GM12878 (cell line): ENCODE measurements around the gene LYPD8. TPM values are rescaled to one million over a fixed set of nuclear protein-coding genes. Genes with fewer than 3 reads are reported as not detected.
A peak's percentile ranks its signal among the peaks of the same experiment; 100 is the strongest.

ENCODE experiments used
- ATAC-seq: fragments of 200-7000 bp; cut with Tn5 transposase; 3 replicates; pipeline ENCODE4 v1.9.1; 2020; ENCODE audit warnings: mild to moderate bottlenecking, moderate library complexity
- BruUV-seq: library from RNA; stranded (reverse); fragments of 400-500 nt; replicated peaks from 2 replicates; lab custom pipeline; 2021; lab: Mats Ljungman, UMichigan
- CTCF ChIA-PET: fragments of 300-600 bp; sonication (Branson Sonifier 250); formaldehyde crosslinking; extraction: SDS; loops from one replicate; lab custom pipeline; 2021; ENCODE audit warnings: inconsistent platforms; lab: Yijun Ruan, JAX
- POLR2A ChIA-PET: fragments of 350-600 bp; formaldehyde crosslinking; extraction: SDS; loops from one replicate; lab custom pipeline; 2021; ENCODE audit warnings: inconsistent platforms; lab: Charles Lee
- RAD21 ChIA-PET: fragments of 300-600 bp; sonication (Branson Sonifier 250); formaldehyde crosslinking; loops from one replicate; lab custom pipeline; 2023; ENCODE audit warnings: antibody characterized with exemption; ENCODE audit not compliant: unreplicated experiment; lab: Charles Lee
- SMC1A ChIA-PET: fragments of 300-600 bp; sonication (Branson Sonifier 250); formaldehyde crosslinking; loops from one replicate; lab custom pipeline; 2023; ENCODE audit not compliant: unreplicated experiment, uncharacterized antibody; lab: Charles Lee
- DNase-seq: peaks from one replicate; pipeline ENCODE4 v3.0.0-alpha.2; 2011; ENCODE audit warnings: low read depth, low spot score
- FAIRE-seq: peaks from 3 replicates; lab custom pipeline; 2011; peaks lifted over from hg19 to GRCh38; lab: Jason Lieb, UNC
- H2AFZ ChIP-seq: 2 replicates; pipeline ENCODE4 v1.6.0; 2011; ENCODE audit warnings: low read depth, low read length, control low read depth; ENCODE audit not compliant: control insufficient read depth
- H3K27ac ChIP-seq: 2 replicates; pipeline ENCODE4 v1.5.1; 2011; ENCODE audit warnings: control low read depth; ENCODE audit not compliant: control insufficient read depth, insufficient read depth
- H3K27me3 ChIP-seq, 2 experiments: replicated peaks in 1 of 2; 2 replicates each; pipeline versions ENCODE4 v1.6.0 to v1.6.1; 2011; ENCODE audit warnings: low read length in 1 of 2; ENCODE audit not compliant: control insufficient read depth in 2 of 2, insufficient read depth in 2 of 2
- H3K36me3 ChIP-seq, 2 experiments: 2 replicates each; pipeline ENCODE4 v1.5.1; 2011; ENCODE audit warnings: low read length in 1 of 2; ENCODE audit not compliant: control insufficient read depth in 2 of 2, insufficient read depth in 2 of 2
- H3K4me1 ChIP-seq: 2 replicates; pipeline ENCODE4 v1.6.1; 2011; ENCODE audit warnings: mild to moderate bottlenecking, low read length, moderate library complexity, mixed read lengths; ENCODE audit not compliant: control insufficient read depth, insufficient read depth
- H3K4me2 ChIP-seq: 2 replicates; pipeline ENCODE4 v1.6.0; 2011; ENCODE audit warnings: control low read depth; ENCODE audit not compliant: control insufficient read depth, insufficient read depth
- H3K4me3 ChIP-seq: fragments of 200-600 bp; sonication (generic); 2 replicates; pipeline ENCODE4 v1.5.1; 2016
- H3K79me2 ChIP-seq: 2 replicates; pipeline ENCODE4 v1.6.0; 2011; ENCODE audit warnings: low read length; ENCODE audit not compliant: control insufficient read depth, insufficient read depth
- H3K9ac ChIP-seq: 2 replicates; pipeline ENCODE4 v1.8.0; 2011; ENCODE audit warnings: low read length, control low read depth, mixed read lengths; ENCODE audit not compliant: control insufficient read depth, insufficient read depth
- H3K9me3 ChIP-seq: replicated peaks from 3 replicates; pipeline ENCODE4 v1.5.1; 2011; ENCODE audit warnings: mild to moderate bottlenecking, low read length; ENCODE audit not compliant: control insufficient read depth, insufficient read depth
- H4K20me1 ChIP-seq: 2 replicates; pipeline ENCODE4 v1.6.0; 2011; ENCODE audit not compliant: control insufficient read depth, insufficient read depth
- ATF7 ChIP-seq: fragments of 450-650 bp; IDR thresholded peaks from 2 replicates; pipeline ENCODE4 v1.6.1; 2016; ENCODE audit warnings: low read depth, mild to moderate bottlenecking
- BCL3 ChIP-seq: IDR thresholded peaks from 2 replicates; pipeline ENCODE4 v1.6.1; 2011; ENCODE audit warnings: borderline replicate concordance, low read depth, mild to moderate bottlenecking, moderate library complexity, low read length; ENCODE audit not compliant: insufficient read depth, poor library complexity, severe bottlenecking
- CREM ChIP-seq: IDR thresholded peaks from 2 replicates; pipeline ENCODE4 v1.6.1; 2014; ENCODE audit warnings: antibody characterized with exemption, low read depth
- ESRRA ChIP-seq: IDR thresholded peaks from 2 replicates; pipeline ENCODE4 v1.6.1; 2012; ENCODE audit warnings: mild to moderate bottlenecking, low read length, improper control_type of control experiment
- HDGF ChIP-seq: fragments of 450-650 bp; IDR thresholded peaks from 2 replicates; pipeline ENCODE4 v1.6.1; 2016; ENCODE audit warnings: antibody characterized with exemption
- KAT2A ChIP-seq: conservative IDR thresholded peaks from 2 replicates; pipeline ENCODE4 v1.6.1; 2011; ENCODE audit warnings: low read depth, low read length; ENCODE audit not compliant: control insufficient read depth
- LARP7 ChIP-seq: fragments of 450-650 bp; IDR thresholded peaks from 2 replicates; pipeline ENCODE4 v1.6.1; 2017; ENCODE audit warnings: mild to moderate bottlenecking
- MXI1 ChIP-seq: fragments of 150-350 bp; IDR thresholded peaks from 2 replicates; pipeline ENCODE4 v1.6.1; 2011; ENCODE audit warnings: low read depth, mild to moderate bottlenecking, inconsistent platforms, low read length, improper control_type of control experiment
- PAX8 ChIP-seq: fragments of 450-650 bp; IDR thresholded peaks from 2 replicates; pipeline ENCODE4 v1.6.1; 2017; ENCODE audit warnings: mild to moderate bottlenecking, moderate library complexity
- SREBF2 ChIP-seq: IDR thresholded peaks from 2 replicates; pipeline ENCODE4 v1.6.1; 2012; ENCODE audit warnings: mild to moderate bottlenecking, low read length
- STAT3 ChIP-seq: IDR thresholded peaks from 2 replicates; pipeline ENCODE4 v1.6.1; 2011; ENCODE audit warnings: low read depth, low read length, improper control_type of control experiment
- WGBS: methylation state at CpG from one replicate; pipeline ENCODE4 v1.1.6; 2016; ENCODE audit warnings: low lambda C conversion rate; ENCODE audit not compliant: insufficient replicate concordance, insufficient coverage; ENCODE audit errors: missing lambda C conversion rate; 5-methylcytosine and 5-hydroxymethylcytosine counted together
- in situ Hi-C: fragments of 300-500 bp; cut with MboI; formaldehyde crosslinking; loops from 9 replicates; pipeline ENCODE4 v1.14.3; 2018; ENCODE audit warnings: mixed read lengths
- intact Hi-C: fragments of 100-400 bp; cut with micrococcal nuclease; formaldehyde crosslinking; loops from one replicate; pipeline ENCODE4 v1.14.2; 2022; ENCODE audit not compliant: unreplicated experiment
- polyA plus RNA-seq, 11 experiments: library from polyadenylated mRNA; depleted of rRNA in 4 of 11; unstranded in 6 of 11; stranded (reverse) in 5 of 11; fragments of >200 nt; fragmentation: Nextera tagmentation in 4 of 11; fragmentation: Illumina TruSeq in 1 of 11; extraction: Ambion mirVana in 4 of 11; extraction: Trizol in 1 of 11; gene quantifications; 1 replicate in 1 of 11; 2 replicates in 10 of 11; pipeline versions ENCODE4 v1.2.1 to v1.2.3, GENCODE V29; 2011 to 2016; ENCODE audit warnings: inconsistent platforms in 2 of 11, missing spikeins in 2 of 11, low read depth in 1 of 11
- total RNA-seq, 4 experiments: library from RNA; depleted of rRNA in 3 of 4; stranded (reverse); fragments of >200 nt in 3 of 4; fragmentation: Illumina TruSeq in 1 of 4; extraction: Trizol in 1 of 4; gene quantifications; 2 replicates each; pipeline versions ENCODE4 v1.2.1 to v1.2.3, GENCODE V29; 2013 to 2021
- TF ChIP-seq, protein P1 (sequence below): fragments of 450-650 bp; IDR thresholded peaks from 2 replicates; pipeline ENCODE4 v1.6.1; 2016; ENCODE audit warnings: mild to moderate bottlenecking

Gene LYPD8
- total and polyA plus RNA-seq, 10 of the 15 experiments (the other 5 are each of a cell fraction or from before 2014, with no cell fraction given), result 0.13 to 0.40 (median 0.18) TPM; not detected in 7

GRCh38 chr1:248751635-248752034 is 3.9 kb downstream of the LYPD8 start:
- no peaks in the 10 kb centered on the region for H3K9me3 ChIP-seq
- H3K36me3 ChIP-seq, result no peaks in the 10 kb centered on the region
- intact Hi-C loops (no loop called here), in situ Hi-C loops (no loop called here)
- SMC1A ChIA-PET, result interaction anchor here (0.9 kb wide), 1 partner anchor 41 kb away, joined by 3 read pairs; no protein-coding TSS in a partner anchor
- BruUV-seq, result no TSS peak
- no peak overlapping the region for H3K4me2 ChIP-seq
- H3K79me2 ChIP-seq, result no peaks in the 10 kb centered on the region
- H3K27me3 ChIP-seq, result no peaks in the 10 kb centered on the region
- WGBS, result 87% methylated on average over 4 of the region's 4 CpGs
- H2AFZ ChIP-seq, result no peak overlapping the region
- DNase-seq (no peak), ATAC-seq (peak; percentile 42), FAIRE-seq (no peak)
- H3K4me1 ChIP-seq, result no peaks in the 10 kb centered on the region
- no peak overlapping the region for H3K4me3 ChIP-seq
- RAD21 ChIA-PET, result no interaction called here
- no peak overlapping the region for H3K27ac ChIP-seq
- POLR2A ChIA-PET, result no interaction called here
- H3K9ac ChIP-seq, result no peak overlapping the region
- no peaks in the 10 kb centered on the region for H4K20me1 ChIP-seq
- TF ChIP-seq KAT2A (no peak), BCL3 (no peak), CREM (no peak), HDGF (no peak), STAT3 (no peak), SREBF2 (no peak), ESRRA (no peak), ATF7 (no peak), MXI1 (no peak), PAX8 (no peak), LARP7 (no peak)
- TF ChIP-seq, protein P1, sequence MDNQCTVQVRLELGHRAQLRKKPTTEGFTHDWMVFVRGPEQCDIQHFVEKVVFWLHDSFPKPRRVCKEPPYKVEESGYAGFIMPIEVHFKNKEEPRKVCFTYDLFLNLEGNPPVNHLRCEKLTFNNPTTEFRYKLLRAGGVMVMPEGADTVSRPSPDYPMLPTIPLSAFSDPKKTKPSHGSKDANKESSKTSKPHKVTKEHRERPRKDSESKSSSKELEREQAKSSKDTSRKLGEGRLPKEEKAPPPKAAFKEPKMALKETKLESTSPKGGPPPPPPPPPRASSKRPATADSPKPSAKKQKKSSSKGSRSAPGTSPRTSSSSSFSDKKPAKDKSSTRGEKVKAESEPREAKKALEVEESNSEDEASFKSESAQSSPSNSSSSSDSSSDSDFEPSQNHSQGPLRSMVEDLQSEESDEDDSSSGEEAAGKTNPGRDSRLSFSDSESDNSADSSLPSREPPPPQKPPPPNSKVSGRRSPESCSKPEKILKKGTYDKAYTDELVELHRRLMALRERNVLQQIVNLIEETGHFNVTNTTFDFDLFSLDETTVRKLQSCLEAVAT, result no peak
- CTCF ChIA-PET, result no interaction called here
